ENCODE results near the gene COL8A1.
"Not testable (repeated sequence)": the region's sequence is repeated elsewhere in the genome, so short reads cannot be mapped to it uniquely, and the experiment has no call there.

COL8A1 gene

GRCh38 chr3:99838755-99839154 lies 200.4 kb downstream of the COL8A1 start:
- DNase-seq (ENCODE audit: low read depth), result no peak
- no peak for TF ChIP-seq CTCF (IDR thresholded peaks at IDR 0.05; ENCODE audit: control insufficient read depth, insufficient read depth, low read depth, low read length, missing control alignments)
- H3K4me3 ChIP-seq (ENCODE audit: control insufficient read depth, low read depth, low read length), result no peak overlapping the region

GRCh38 chr3:99839613-99840012 lies 201.2 kb downstream of the COL8A1 start:
- no peak overlapping the region for H3K4me3 ChIP-seq (ENCODE audit: control insufficient read depth, low read depth, low read length)
- DNase-seq (ENCODE audit: low read depth), result no peak
- no peak for TF ChIP-seq CTCF (IDR thresholded peaks at IDR 0.05; ENCODE audit: control insufficient read depth, insufficient read depth, low read depth, low read length, missing control alignments)

- not testable (repeated sequence) for DNase-seq (ENCODE audit: low read depth); H3K4me3 ChIP-seq (ENCODE audit: control insufficient read depth, low read depth, low read length)
Measured at GRCh38 chr3:99841949-99842348, 203.6 kb downstream of the COL8A1 start.

- DNase-seq (ENCODE audit: low read depth), result peak; percentile 35
- TF ChIP-seq CTCF (IDR thresholded peaks at IDR 0.05; ENCODE audit: control insufficient read depth, insufficient read depth, low read depth, low read length, missing control alignments), result peak; percentile 62
- H3K4me3 ChIP-seq (ENCODE audit: control insufficient read depth, low read depth, low read length), result no peak overlapping the region
Measured at GRCh38 chr3:99842826-99843589, 204.6 kb downstream of the COL8A1 start.

GRCh38 chr3:99843590-99844258 lies 205.3 kb downstream of the COL8A1 start:
- no peak for TF ChIP-seq CTCF (IDR thresholded peaks at IDR 0.05; ENCODE audit: control insufficient read depth, insufficient read depth, low read depth, low read length, missing control alignments)
- no peak for DNase-seq (ENCODE audit: low read depth)
- no peak overlapping the region for H3K4me3 ChIP-seq (ENCODE audit: control insufficient read depth, low read depth, low read length)

- no peak overlapping the region for H3K4me3 ChIP-seq (ENCODE audit: control insufficient read depth, low read depth, low read length)
- no peak for DNase-seq (ENCODE audit: low read depth)
- no peak for TF ChIP-seq CTCF (IDR thresholded peaks at IDR 0.05; ENCODE audit: control insufficient read depth, insufficient read depth, low read depth, low read length, missing control alignments)
Measured at GRCh38 chr3:99845331-99845730, 206.9 kb downstream of the COL8A1 start.

- DNase-seq (ENCODE audit: low read depth), result no peak
- no peak overlapping the region for H3K4me3 ChIP-seq (ENCODE audit: control insufficient read depth, low read depth, low read length)
Measured at GRCh38 chr3:99845999-99846398, 207.6 kb downstream of the COL8A1 start.

More at GRCh38 chr3:99845999-99846398, 207.6 kb downstream of the COL8A1 start:
- TF ChIP-seq CTCF (IDR thresholded peaks at IDR 0.05; ENCODE audit: control insufficient read depth, insufficient read depth, low read depth, low read length, missing control alignments), result no peak
